Ramos (cell line): ENCODE results near the gene CRB3.
"Not testable (repeated sequence)": the region's sequence is repeated elsewhere in the genome, so short reads cannot be mapped to it uniquely, and the experiment has no call there.

Source experiments
- in situ Hi-C: fragments of 300-500 bp; cut with MboI; formaldehyde crosslinking; loops from one replicate; pipeline ENCODE4 v1.14.3; 2022; ENCODE audit warnings: low sequenced_read_pairs; ENCODE audit not compliant: unreplicated experiment

CRB3 gene

DNA sequence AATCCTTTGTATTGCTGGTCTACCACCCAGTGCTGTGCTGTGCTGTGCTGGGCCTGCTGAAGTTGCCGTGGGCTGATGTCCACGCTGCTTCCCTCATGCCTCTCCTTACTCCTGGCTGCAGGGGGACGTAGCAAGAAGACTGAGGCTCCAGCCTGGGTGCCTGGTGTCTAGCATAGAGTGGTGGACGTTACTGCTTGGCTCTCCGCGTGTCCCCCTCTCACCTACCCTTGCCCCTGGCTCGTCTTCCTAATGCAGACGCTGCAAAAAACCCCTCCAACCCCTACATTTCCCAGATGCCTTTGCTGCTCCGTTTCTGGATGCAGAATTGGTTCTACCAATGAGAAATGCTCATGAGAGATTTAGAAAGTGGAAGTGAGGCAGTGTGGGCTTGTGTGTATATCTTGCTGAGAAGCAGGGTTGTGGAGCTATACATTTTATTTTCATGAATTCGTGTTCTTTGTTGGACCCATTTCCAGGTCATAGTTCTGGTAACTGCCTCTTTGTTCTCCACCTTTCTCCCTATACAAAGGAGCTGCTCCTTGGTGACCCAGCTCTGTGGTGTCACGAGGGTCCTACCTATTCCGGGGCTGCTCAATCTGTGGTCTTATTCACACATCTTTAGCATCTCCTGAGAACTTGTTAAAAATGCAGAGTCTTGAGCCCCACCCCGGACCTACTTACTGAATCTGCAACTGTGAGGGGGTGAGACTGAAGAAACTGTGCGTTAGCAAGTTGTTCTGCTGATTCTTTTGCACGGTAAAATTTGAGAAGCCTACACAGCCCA lies 25.4 kb downstream of the CRB3 start:
- in situ Hi-C loops, result no loop called here

DNA sequence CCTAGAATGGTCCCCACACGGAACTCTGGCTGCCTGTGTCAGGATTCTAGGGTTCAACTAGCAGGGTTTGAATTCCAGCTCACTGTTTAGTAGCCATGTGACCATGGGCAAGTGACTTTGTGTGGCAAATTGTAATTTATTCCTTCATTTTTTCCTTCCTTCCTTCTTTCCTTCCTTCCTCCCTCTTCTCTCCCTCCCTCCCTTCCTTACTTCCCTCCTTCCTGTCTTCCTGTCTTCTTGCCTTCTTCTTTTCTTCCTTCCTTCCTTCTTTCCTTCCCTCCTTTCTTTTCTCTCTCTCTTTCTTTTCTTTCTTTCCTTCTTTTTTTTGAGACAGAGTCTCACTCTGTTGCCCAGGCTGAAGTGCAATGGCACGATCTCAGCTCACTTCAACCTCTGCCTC lies 26.1 kb downstream of the CRB3 start:
- in situ Hi-C loops, result no loop called here

DNA sequence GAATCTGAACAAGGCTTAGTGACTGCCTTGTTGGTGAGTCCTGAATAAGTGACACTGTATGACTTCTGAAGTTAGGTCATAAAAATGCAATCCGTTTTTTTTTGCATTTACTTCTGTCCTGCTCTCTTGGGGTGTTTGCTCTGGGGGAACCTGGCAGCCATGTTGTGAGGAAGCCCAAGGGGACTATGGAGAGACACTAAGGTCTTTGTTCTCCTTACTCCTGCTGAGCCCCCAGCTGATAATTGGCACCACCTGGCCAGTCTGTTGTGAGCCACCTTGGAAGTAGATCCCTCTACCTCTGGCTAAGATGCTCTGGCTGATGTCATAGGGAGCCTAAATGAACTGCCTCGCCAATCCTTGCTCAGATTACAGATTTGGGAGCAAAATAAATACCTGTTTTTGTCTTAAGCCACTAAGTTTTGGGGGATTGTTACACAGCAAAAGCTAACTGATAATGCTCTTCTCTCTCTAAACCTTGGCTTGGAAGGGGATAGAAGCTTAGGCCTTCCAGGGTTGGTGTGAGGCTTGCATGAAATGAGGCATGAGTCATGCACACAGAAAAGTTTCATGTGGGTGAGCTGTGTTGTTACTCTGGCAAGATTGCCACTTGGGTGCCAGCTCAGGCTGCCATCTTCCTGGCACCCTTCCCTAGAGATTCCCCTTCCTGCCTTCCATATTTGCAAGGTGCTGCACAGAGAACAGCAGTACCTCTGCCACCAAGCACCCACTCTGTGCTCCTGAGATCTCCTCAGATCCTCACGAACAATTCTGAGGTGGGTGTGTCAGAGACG lies 27.9 kb downstream of the CRB3 start:
- in situ Hi-C loops, result no loop called here

DNA sequence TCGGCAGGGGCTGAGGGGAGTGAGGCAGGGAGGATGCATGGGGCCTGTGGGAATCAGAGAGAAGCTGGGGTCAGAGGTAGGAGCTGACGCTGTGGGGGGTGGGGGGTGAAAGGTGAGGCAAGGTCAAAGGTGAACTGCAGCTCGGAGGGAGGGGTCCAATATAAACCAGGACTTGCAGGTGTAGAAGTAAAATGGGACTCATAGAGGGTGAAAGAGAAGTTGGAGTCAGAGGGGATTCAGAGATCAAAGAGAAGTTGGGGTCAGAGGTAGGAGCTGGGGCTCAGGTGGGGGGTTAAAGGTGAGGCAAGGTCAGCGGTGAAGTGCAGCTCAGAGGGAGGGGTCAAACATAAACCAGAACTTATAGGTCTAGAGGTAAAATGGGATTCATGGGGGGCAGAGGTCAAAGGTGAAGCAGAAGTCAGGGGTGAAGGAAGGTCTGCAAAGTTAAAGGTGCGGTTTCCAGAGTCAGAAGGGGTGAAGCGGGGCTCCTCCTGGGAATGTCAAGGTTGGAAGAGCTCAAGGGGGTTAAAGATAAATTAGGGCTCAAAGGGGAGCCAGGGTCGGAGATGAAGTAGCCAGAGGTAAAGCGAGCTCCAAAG lies 30.5 kb downstream of the CRB3 start:
- in situ Hi-C loops, result no loop called here

DNA sequence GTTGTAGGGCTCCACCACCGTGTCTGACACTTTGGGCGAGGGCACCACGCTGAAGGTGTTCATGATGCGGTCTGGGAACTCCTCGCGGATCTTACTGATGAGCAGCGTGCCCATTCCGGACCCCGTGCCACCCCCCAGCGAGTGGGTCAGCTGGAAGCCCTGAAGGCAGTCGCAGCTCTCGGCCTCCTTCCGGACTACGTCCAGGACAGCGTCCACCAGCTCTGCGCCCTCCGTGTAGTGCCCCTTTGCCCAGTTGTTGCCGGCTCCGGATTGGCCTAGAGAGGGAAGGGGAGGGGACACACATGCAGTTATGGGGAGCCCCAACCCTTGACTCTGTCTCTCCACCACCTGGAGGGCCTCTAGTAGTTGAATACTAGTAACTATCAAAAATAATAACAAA lies 31.9 kb downstream of the CRB3 start:
- in situ Hi-C loops, result no loop called here

DNA sequence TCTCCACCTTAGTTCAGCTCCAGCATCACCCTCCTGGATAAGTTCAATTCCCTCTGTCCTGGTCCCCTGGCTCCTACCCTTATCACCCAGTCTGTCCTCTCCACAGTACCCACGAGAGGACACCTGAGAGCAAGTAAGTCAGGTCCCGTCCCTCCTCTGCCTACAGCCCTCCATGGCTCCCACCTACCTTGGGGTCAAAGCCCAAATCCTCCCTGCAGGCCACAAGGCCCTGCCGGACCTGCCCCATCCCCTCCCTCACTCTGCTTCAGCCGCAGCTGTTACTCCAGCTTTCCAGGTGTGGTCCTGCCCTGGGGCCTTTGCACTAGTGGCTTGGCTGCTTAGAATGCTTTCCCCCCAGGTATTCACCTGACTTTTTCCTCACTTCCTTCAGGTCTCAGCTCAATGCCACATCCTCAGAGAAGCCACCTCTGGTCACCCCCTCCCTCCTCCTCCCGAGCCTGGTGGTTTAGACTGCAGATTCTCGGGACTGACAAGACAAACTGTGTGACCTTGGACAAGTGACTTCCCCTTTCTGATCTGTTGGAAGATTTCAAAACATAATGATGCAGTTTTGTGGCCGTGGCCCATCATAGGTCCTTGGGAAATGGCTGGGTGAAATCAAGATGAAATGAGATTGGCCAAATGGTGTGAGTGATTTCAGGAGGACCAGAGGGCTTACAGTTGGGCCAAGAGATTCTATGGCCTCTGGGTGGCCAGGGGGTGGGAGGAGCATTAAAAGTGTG lies 34.4 kb downstream of the CRB3 start:
- in situ Hi-C loops, result no loop called here

DNA sequence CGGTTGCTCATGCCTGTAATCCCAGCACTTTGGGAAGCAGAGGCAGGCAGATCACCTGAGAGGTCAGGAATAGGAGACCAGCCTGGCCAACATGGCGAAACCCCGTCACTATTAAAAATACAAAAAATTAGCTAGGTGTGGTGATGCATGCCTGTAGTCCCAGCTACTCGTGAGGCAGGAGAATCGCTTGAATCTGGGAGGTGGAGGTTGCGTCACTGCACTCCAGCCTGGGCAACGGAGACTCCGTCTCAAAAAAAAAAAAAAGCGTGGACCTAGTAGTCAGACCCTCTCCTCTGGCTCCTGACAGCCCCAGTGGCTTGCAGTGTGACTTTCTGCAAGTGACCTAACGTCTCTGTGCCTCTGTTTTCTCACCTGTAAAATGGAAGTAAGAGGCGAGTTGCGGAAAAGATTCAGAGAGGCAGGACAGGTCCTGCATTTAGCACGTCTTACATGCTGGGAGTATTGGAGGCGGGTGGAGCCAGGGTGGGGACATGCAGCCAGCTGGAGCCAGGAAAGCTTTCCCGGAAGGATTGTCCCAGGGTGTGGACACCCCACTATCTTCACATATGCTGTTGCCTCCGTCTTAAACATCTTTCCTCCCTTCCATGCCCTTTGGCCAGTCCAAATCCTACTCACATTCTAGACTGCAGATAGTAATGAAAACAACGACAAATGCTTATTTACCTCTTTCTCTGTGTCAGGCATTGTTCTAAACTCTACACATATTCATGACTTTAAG lies 35.1 kb downstream of the CRB3 start:
- in situ Hi-C loops, result no loop called here

DNA sequence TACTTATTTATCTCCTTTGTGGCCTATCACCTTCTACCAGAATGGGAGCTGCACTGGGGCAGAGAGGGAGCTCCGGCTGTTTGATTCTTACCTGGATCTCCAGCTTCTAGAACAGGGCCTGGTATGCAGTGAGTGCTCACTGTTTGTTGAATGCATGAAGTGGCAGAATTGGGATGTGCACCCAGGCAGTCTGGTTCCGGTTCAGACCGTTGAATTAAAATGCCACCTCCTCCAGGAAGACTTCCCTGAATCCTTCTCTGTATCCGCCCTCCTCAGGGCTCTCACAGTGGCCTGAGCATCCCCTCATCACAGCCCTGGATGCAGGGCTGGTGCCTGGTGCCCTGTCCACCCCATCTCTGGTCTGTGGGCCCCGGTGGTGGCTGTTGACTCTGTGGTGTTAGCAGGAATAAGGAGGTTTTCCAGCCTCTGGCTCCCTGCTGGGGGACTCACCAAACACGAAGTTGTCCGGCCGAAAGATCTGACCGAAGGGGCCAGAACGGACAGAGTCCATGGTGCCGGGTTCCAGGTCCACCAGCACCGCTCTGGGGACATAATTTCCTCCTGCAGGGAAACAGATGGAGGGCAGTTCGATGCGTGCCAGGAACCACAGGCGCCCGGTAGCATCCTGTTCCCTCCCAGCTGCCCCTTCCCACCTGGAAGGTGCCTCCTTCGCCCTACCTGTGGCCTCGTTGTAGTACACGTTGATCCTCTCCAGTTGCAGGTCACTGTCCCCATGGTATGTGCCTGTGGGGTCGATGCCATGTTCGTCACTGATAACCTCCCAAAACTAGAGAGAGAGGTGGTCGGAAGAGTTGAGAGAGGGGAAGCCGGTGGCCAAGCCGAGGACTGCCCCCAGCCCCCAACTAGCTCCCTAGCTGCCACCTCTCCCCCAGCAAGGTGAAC lies 37.0 kb downstream of the CRB3 start:
- in situ Hi-C loops, result no loop called here

DNA sequence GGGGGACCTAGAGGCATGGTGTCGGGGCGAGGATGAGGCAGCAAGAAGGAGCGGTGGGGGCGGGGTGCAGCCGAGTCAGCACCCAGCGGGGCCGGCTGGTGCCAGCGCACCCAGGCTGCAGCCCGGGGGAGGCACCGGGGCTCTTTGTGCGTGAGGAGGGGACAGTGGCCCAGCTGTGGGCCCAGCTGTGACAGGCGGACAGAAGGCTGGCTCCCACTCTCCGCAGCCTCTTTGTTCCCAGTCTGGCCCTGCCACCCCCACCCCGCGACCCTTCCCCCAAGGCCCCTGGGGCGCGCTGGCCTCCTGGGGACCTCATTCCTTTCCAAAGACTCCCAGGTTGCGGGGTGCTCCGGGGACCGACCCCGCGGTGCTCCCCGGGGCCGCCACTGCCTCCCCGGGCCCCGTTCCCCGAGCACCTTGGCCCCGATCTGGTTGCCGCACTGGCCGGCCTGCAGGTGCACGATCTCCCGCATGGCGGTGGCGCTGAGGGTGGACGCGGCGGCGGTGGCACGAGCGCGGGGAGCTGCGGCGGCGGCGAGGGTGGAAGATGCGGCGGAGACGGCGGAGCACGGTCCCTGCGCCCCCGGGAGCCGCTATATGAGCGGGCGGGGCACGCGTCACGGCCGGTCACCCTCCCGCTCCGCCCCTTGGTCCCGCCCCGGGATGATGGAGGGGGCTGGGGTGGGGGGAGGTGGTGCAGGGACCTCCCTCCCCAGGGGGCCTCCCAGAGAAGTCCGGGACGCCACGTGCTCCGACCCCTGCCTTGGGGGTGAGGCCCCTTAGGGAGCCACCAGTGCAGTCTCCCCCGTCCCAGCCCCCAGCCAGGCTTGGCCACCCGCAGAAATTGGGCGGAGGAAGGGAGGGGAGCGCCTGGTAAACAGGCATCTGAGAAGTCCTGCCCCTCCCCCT lies 37.9 kb downstream of the CRB3 start, which contains the start of gene TUBB4A:
Gene TUBB4A, minus strand, starts transcription at position 570 of the 909 bp plus-strand sequence. Its CDS starts 97 bp downstream, at position 473.
- in situ Hi-C loops, result no loop called here

DNA sequence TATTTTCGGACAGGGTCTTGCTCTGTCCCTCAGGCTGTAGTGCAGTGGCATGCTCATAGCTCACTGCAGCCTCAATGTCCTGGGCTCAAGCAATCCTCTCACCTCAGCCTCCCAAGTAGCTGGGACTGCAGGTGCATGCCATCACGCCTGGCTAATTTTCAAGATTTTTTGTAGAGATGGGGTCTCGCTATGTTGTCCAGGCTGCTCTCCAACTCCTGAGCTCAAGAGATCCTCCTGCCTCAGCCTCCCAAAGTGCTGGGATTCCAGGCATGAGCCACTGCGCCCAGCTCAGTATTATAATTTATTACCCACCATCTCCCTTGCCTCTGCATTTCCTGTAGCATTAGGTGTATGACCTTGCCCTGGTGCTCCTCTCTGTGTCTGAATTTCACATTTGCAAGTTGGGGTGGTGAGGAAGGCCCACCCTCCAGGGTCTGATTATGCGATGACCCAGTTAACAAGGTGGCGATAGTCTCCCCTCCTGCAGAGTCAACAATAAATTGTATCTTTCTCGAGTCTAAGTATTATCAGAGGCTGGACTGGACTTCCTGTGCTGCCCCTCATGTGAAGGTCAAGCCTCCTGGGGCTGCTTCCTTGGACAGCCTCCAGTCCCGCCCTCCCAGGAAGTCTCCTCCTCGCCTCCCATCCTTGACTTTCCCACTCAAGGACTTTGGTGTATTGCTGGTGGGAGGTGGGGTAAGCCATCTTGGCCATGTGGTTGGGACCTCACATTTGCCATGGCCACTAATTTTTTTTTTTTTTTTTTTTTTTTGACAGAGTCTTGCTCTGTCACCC lies 39.5 kb downstream of the CRB3 start:
- in situ Hi-C loops, result no loop called here

DNA sequence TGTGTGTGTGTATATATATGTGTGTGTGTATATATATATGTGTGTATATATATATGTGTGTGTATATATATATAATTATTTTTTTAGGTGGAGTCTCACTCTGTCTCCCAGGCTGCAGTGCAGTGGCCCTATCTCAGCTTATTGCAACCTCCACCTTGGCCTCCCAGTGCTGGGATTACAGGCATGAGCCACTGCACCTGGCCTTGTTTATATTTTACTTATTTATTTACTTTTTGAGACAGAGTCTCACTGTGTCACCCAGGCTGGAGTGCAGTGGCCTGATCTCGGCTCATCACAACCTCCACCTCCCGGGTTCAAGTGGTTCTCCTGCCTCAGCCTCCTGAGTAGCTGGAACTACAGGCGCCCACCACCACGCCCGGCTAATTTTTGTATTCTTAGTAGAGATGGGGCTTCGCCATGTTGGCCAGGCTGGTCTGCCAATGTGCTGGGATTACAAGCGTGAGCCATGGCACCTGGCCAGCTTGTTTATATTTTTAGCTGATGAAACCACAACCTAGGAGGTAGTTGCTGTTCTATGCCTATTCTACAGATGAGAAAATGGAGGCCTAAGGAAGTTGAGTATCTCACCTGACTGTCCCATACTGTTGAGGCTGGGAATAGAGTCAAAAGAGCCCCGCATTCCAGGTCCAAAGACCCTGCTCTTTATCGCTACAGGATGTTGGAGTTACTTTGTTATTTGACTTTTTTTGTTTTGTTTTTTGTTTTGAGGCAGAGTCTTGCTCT lies 44.1 kb downstream of the CRB3 start:
- in situ Hi-C loops, result not testable (repeated sequence)

DNA sequence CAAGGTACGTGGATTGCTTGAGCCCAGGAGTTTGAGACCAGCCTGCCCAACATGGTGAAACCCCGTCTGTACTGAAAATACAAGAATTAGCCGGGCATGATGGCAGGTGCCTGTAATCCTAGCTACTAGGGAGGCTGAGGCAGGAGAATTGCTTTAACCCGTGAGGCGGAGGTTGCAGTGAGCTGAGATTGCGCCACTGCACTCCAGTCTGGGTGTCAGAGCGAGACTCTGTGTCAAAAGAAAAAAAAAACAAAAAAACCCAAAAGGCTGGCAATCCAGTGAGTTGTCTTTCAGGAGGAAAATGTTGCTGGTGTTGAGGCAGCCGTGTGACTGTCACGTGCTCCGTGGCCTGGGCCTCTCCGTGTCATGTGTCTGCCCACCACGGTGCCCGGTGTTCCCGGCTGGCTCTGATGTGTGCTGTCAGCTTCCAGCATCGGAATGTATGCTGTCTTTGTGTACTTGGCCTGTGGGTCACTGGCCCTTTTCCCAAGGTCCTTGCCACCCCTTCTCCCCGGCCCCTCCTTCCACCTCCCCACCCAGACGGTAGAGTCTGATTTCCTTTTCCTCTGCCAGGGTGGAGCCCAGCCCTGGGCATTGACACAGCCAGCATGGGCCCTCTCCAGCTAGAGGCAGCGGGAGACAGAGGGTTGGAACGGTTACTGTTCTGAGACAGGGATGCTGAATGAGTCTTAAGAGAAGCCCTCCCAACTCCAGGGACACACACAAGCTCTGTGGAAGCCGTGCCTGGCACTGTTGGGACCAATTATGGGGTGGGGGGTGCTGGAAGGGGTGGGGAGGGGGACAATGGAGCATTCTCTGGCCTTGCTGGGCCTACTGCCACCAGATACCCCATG lies 45.3 kb downstream of the CRB3 start:
- in situ Hi-C loops, result no loop called here

DNA sequence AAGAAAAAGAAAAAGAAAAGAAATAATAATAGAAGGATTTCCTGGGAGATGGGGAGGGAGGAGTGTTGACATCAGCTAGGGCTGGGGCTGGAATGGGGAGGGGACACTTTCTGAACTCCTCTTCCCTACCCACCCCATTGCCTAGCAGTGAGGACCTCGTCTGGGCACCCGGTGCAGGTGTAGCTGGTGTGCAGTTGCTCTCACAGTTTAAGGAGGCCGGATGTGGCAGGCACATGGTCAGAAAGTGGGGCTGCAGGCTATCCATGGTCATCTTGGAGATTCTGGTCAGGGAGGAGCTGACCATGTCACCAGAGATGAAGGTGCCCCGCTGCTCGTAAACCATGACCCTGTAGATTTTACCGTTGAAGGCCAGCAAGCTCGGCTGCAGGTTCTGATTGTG lies 46.5 kb downstream of the CRB3 start:
- in situ Hi-C loops, result loop anchor here (10.0 kb wide), 1 partner anchor 224 kb away; the partner anchor contains the start of genes GPR108 and TRIP10

DNA sequence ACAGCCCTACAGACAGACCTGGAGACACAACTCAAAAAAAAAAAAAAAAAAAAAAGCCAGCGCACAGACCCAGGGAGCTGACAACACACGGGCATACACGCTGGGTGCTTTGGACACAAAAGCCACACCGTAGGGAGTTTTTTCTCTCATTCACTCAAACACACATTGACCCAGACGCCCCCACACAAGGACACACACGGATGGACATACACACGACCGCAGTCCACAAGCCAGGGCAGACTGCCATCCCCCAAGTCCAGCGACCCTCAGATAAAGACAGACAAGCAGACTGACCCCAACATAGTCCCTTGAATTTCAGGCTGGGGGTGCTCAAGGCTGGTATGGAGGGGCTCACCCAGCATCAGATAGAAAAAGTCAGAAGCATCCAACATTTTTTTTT lies 50.0 kb downstream of the CRB3 start:
- in situ Hi-C loops, result loop anchor here (10.0 kb wide), 1 partner anchor 221 kb away; the partner anchor contains the start of genes GPR108 and TRIP10

DNA sequence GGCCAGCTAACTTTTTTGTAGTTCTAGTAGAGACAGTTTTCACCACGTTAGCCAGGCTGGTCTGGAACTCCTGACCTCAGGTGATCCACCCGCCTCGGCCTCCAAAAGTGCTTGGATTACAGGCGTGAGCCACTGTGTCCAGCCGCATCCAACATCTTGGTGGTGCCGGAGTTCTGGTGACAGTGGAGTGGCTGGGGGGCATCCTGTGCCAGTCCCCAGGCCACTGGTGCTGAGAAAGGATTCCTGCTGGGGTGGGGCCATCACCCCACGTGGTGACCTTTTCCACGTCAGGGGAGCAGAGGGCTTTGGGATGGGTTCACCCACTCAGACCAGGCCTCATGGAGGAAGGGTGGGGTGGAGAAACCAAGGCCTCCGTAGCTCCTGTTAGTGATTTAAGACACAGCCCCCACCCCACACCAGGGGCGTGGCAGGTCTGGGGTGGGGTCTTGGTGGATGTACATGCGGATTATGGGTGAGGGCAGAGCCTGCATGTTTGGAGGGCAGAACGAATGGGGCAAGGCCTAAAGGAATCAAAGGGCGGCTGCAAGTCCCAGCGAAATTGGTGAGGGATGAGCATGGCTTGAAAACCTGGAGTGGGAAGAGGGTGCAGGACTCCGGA lies 51.0 kb downstream of the CRB3 start:
- in situ Hi-C loops, result loop anchor here (5.0 to 10.0 kb wide), 3 partner anchors 117 to 347 kb away; partner anchors contain the start of genes GPR108 and TRIP10
